ENCODE measurements around the gene SLIT2. TPM values are rescaled to one million over a fixed set of nuclear protein-coding genes. Genes with fewer than 3 reads are reported as not detected.

Gene SLIT2
- total RNA-seq, 1 donor from 2014 or later, result 11.2 TPM

DNA sequence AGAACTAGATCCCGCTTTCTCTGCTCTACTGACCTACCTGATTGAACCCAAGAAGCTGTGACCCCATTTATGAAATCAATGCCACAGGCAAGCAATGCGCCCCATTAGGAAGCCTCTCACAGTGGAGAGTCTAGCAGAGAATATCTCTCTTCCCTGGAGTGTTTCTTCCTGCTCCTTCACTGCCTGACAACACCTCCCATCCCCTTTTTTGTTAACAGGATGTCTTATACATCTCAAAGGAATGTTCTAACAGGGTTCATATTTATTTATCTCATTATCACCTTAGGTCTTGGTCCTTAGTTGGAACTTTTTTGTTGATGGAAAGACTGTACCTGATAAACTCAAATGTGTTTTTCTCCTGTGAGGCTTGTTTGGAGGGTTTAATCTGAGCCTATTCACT, 35.5 kb downstream of the SLIT2 start:
- peak overlapping the region; percentile 63 for H3K27ac Mint-ChIP-seq (ENCODE audit: unreplicated experiment)
- no peak for DNase-seq (ENCODE audit: low read depth)
- no peaks in the 10 kb centered on the region for H3K36me3 Mint-ChIP-seq (ENCODE audit: low read depth, unreplicated experiment)
- H3K79me2 ChIP-seq (ENCODE audit: insufficient read depth, low read length), result no peaks in the 10 kb centered on the region
- no peaks in the 10 kb centered on the region for H3K9me3 Mint-ChIP-seq (ENCODE audit: unreplicated experiment)
- no peaks in the 10 kb centered on the region for H3K27me3 ChIP-seq (ENCODE audit: insufficient read depth, low read length)
- peak overlapping the region; percentile 24 for H3K4me2 ChIP-seq (ENCODE audit: low read length)
- no peak overlapping the region for H3K27ac ChIP-seq (ENCODE audit: low read depth, low read length)
- no peak overlapping the region for H3K4me3 Mint-ChIP-seq (ENCODE audit: unreplicated experiment)
- no peaks in the 10 kb centered on the region for H3K9me3 ChIP-seq (ENCODE audit: insufficient read depth, low read depth, low read length)
- TF ChIP-seq, protein P1, sequence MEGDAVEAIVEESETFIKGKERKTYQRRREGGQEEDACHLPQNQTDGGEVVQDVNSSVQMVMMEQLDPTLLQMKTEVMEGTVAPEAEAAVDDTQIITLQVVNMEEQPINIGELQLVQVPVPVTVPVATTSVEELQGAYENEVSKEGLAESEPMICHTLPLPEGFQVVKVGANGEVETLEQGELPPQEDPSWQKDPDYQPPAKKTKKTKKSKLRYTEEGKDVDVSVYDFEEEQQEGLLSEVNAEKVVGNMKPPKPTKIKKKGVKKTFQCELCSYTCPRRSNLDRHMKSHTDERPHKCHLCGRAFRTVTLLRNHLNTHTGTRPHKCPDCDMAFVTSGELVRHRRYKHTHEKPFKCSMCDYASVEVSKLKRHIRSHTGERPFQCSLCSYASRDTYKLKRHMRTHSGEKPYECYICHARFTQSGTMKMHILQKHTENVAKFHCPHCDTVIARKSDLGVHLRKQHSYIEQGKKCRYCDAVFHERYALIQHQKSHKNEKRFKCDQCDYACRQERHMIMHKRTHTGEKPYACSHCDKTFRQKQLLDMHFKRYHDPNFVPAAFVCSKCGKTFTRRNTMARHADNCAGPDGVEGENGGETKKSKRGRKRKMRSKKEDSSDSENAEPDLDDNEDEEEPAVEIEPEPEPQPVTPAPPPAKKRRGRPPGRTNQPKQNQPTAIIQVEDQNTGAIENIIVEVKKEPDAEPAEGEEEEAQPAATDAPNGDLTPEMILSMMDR (IDR thresholded peaks at IDR 0.05; ENCODE audit: insufficient read depth, low read depth, low read length), result no peak
- TF ChIP-seq EZH2 (IDR thresholded peaks at IDR 0.05; ENCODE audit: insufficient read depth, low read length), result no peak
- H3K4me1 ChIP-seq (ENCODE audit: insufficient read depth, low read length), result peaks cover 6% of the 10 kb centered on the region
- H3K9ac ChIP-seq (ENCODE audit: low read length), result no peak overlapping the region
- H3K4me3 ChIP-seq (ENCODE audit: insufficient read depth, low read depth, low read length), result no peak overlapping the region
- no peak for FAIRE-seq
- H2AFZ ChIP-seq (ENCODE audit: low read depth, low read length), result no peak overlapping the region
- H3K36me3 ChIP-seq (ENCODE audit: insufficient read depth, low read length), result no peaks in the 10 kb centered on the region
- H3K4me1 Mint-ChIP-seq (ENCODE audit: low read depth, unreplicated experiment), result peaks cover 14% of the 10 kb centered on the region
- no peaks in the 10 kb centered on the region for H4K20me1 ChIP-seq (ENCODE audit: insufficient read depth, low read length)
- H3K27me3 Mint-ChIP-seq (ENCODE audit: low read depth, unreplicated experiment), result no peaks in the 10 kb centered on the region

DNA sequence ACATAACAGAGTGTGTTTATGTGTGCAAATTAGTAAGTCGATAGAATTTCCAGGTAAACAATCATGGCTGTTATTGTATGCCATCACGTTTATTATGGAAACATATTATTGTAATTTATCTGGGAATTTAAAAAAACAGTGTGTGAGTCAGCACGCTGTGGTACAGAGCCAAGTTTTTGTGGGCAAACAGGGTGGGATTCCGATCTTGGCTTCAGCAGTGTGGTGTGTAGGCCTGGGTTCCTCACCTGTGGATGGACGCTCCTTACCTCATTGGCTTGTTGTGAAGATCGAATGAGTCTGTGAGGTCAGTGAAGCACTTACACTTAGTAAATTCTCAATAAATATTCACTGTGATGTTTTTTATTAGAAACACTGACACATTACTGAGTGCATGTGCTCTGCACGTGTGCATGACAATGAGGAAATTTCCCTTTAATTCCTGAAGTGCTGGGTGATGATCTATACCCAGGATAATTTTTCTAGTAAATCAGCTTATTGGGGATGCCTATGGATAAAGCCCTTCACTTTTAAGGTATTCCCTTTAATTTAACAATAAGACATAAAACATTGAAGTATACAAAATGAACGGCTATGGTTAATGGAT, 36.4 kb downstream of the SLIT2 start:
- no peak overlapping the region for H3K27ac ChIP-seq (ENCODE audit: low read depth, low read length)
- H3K4me3 Mint-ChIP-seq (ENCODE audit: unreplicated experiment), result no peak overlapping the region

More for the DNA sequence above, 36.4 kb downstream of the SLIT2 start:
- H4K20me1 ChIP-seq (ENCODE audit: insufficient read depth, low read length), result no peaks in the 10 kb centered on the region
- Mint-ChIP-seq H3K4me1 (ENCODE audit: low read depth, unreplicated experiment) (peaks cover 14% of the 10 kb centered on the region), H3K27me3 (ENCODE audit: low read depth, unreplicated experiment) (no peaks in the 10 kb centered on the region), H3K27ac (ENCODE audit: unreplicated experiment) (no peak overlapping the region), H3K9me3 (ENCODE audit: unreplicated experiment) (no peaks in the 10 kb centered on the region), H3K36me3 (ENCODE audit: low read depth, unreplicated experiment) (no peaks in the 10 kb centered on the region)
- peaks cover 6% of the 10 kb centered on the region for H3K4me1 ChIP-seq (ENCODE audit: insufficient read depth, low read length)
- H3K27me3 ChIP-seq (ENCODE audit: insufficient read depth, low read length), result no peaks in the 10 kb centered on the region
- H3K9me3 ChIP-seq (ENCODE audit: insufficient read depth, low read depth, low read length), result no peaks in the 10 kb centered on the region
- H3K79me2 ChIP-seq (ENCODE audit: insufficient read depth, low read length), result no peaks in the 10 kb centered on the region
- no peak overlapping the region for H3K4me3 ChIP-seq (ENCODE audit: insufficient read depth, low read depth, low read length)
- no peaks in the 10 kb centered on the region for H3K36me3 ChIP-seq (ENCODE audit: insufficient read depth, low read length)
- FAIRE-seq (no peak), DNase-seq (ENCODE audit: low read depth) (peak; percentile 36)
- H2AFZ ChIP-seq (ENCODE audit: low read depth, low read length), result no peak overlapping the region
- no peak overlapping the region for H3K4me2 ChIP-seq (ENCODE audit: low read length)
- H3K9ac ChIP-seq (ENCODE audit: low read length), result no peak overlapping the region
- TF ChIP-seq, protein P1 (IDR thresholded peaks at IDR 0.05; ENCODE audit: insufficient read depth, low read depth, low read length), result no peak
- no peak for TF ChIP-seq EZH2 (IDR thresholded peaks at IDR 0.05; ENCODE audit: insufficient read depth, low read length)
